Erythroblast (primary cell): ENCODE measurements around the gene AANAT.

ENCODE experiments used
- GATA1 ChIP-seq: IDR thresholded peaks from 2 replicates; pipeline ENCODE4 v1.6.1; 2011; ENCODE audit warnings: low read depth, mild to moderate bottlenecking, control low read depth, low read length, moderate library complexity
- POLR2A ChIP-seq: IDR thresholded peaks from 2 replicates; pipeline ENCODE4 v1.6.1; 2011; ENCODE audit warnings: mild to moderate bottlenecking, low read length

- TF ChIP-seq POLR2A (no peak), GATA1 (no peak)
These were observed 19.3 kb upstream of the AANAT start for GRCh38 chr17:76447931-76448652.
